DMS114 treated with DMSO at 0.1 percent for 48 hours (cell line): Measurements from ENCODE around the gene BANF2.
"Not testable (repeated sequence)": the region's sequence is repeated elsewhere in the genome, so short reads cannot be mapped to it uniquely, and the experiment has no call there.

ENCODE experiments used
- DNase-seq: peaks from one replicate; lab custom pipeline; 2025; ENCODE audit not compliant: unreplicated experiment; lab: John Stamatoyannopoulos, UW

The BANF2 gene

DNA sequence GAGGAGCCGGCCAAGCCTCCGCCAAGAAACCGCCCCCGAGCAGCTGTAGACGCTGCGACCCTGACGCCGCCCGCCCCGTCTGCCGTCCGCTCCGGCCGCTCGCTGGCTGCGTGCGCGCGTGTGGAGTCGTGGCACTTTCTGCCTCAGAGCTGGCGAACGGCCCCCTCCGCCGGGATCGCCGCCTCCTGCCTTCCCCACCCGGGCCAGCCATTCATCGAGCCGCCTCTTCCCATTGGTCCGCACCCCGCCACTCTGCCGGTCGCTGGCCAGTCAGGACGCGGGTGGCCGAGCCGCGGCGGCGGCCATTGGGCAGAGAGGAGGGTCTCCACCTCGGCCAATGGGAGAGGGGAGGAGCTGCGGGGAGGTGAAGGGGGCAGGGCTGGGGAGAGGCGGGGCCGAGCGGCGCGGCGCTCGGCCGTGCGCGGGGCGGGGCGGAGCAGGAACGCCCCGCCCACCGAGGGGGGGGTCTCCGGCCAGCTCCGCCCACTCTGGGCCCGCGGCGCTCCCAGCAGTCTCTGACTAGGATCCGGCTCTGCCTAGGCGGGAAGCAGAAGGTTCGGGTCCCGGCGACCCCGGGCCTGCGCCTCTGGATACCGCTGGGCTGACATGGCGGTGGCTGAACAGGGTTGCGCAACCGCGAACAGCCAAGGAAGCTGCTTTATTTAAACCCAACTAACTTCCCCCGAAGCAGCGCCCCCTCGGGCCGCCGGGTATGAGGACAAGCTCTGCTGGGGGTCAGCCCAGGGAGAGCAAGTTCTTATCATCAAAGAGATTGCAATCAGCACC lies 17.5 kb upstream of the BANF2 start, which contains the start of gene RRBP1:
Gene RRBP1 (minus strand): TSS at position 140 of the 786 bp plus-strand sequence. CDS start 21,735 bp downstream, outside the sequence.
- DNase-seq = peak; percentile 88

DNA sequence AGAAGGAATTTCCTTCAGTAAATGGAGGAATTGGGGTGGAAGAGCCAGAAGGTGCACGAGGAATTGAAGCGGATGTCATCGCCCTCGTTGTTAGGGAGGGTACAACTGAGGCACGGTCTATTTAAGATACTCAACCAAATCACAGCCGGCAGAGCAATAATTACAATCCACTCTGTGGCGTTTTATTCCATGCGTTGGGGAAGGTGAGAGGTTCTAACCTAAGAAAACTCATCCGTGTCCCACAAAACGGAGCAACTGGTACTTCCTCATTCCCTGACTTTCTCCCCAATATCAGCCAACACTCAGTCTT lies 16.9 kb upstream of the BANF2 start:
- no peak for DNase-seq

DNA sequence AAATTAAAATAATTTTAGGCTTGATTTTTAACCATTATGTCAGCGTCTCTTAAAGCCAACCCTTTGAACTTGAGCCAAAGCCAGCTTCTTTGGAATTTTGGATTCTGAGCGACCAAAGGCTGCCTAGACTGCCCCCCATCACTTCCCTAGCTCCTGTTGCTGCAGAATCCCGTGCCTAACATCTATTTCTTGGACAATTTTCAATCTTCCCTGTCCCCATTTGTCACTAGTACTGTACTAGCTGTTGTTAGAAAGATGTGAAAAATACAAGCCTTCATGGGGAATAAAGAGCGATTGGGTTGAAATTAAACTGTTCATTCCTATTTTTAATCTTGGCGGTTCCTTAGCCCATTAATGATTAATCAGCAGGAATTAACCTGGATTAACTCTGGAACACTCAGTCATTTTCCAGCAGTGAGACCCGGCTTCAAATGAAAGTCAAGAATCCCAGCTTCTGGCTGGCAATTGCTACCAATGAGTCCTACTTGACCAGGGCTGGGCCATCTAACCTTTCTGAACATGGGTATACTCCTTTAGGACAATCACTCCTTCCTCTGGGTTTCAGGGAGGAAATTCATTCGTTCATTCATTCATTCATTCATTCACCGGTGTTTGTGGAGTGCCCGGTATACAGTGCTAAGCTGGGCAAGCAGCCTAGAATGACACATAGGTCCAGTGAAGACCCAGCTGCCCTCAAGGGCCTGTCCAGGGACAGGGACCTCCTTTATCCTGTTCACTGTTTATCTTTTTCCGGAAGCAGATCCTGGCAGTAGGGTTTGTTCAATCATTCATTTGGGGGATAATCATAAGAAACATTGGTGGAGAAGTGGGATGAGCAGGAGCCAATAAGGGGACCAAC lies 16.3 kb upstream of the BANF2 start:
- DNase-seq = no peak

GRCh38 chr20:17684077-17684888 lies 15.5 kb upstream of the BANF2 start:
- DNase-seq = no peak

- no peak for DNase-seq
These were observed 14.6 kb upstream of the BANF2 start for GRCh38 chr20:17685168-17685567.

- DNase-seq = no peak
These were observed 12.0 kb upstream of the BANF2 start for GRCh38 chr20:17687800-17688199.

DNA sequence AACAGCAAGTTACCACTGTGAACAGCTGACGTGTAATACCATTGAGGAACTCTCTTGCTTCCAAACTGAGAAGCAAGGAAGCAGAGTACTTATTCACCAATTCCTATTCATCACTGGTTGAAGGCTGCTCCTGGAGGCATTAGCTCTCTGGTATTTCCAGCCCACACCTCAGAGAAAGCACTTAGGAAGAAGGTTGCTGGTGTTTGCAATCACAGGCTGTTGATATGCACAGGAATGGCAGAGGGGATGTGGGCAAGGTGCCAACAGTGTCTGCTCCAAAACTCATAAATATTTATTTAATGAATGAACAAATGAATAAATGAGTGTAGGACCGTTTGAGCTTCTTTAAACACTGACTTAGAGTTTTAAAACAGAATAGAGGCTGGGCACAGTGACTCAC lies 10.8 kb upstream of the BANF2 start:
- no peak for DNase-seq

DNA sequence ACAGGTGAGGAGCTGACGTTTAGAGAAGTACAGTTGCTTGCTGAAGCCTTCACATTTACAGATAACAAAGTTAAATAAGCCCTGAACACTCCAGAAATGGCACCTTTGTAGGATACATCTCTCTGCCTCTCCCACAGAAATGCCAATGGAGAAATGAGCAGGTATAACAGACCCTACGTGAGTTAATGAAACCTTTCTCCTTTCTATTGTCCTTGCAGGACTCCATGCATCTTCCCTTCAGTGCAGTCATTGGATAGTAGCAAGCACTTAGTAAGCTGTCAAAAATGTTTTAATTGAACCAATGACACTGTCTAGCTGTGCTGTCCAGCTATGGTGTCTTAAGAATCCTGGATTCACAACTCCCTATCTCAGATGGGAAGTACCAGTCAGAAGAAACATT lies 9.6 kb upstream of the BANF2 start:
- no peak for DNase-seq

GRCh38 chr20:17691758-17692157 lies 8.0 kb upstream of the BANF2 start:
- no peak for DNase-seq

DNA sequence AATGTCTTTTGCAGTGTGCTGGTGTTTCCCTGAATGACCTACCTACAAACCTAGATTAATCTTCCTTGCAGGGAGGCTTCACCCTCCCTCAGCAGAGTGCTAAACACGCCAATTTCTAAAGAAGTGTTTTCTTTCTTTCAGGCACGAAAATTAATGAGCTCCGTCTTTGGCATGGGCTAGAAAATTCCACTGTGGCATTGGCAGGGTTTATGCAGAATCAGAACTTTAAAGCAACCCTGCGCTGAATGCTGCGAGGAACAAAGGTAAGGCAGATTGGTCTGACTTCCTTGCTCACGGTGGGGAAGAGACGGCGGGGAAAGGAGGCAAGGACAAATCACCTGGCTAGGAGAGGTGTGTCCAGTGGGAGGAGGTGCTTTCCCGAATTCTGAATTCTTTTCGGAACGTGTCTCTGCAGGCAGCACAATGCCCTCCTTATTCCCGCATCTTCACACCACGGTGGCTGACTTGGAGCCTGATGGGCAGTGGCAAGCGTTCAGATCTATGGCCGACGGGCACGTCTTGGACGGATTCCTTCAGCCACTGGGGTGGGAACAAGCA lies 6.2 kb upstream of the BANF2 start:
- DNase-seq = no peak

- DNase-seq = no peak
These were observed 5.0 kb upstream of the BANF2 start for GRCh38 chr20:17694767-17695166.

GRCh38 chr20:17696287-17696686 lies 3.5 kb upstream of the BANF2 start:
- no peak for DNase-seq

- no peak for DNase-seq
These were observed 2.6 kb upstream of the BANF2 start for GRCh38 chr20:17697171-17697570.

DNA sequence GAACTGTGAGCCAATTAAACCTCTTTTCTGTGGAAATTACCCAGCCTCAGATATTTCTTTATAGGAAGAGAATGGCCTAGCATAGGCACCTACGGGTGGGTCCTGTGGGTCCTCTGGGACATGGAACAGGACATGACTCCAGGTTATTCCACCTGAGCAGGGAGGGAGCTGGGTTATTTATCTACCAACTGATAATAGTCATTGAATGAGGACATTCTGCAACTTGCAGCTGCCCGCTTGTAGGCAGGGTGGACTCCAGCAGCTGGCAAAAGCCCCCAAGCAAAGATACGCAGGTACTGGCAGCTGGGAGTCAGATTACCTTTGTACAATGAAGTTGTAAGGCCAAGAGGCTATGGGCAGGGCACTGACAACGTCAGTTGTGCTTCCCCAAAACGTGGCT lies 1.4 kb upstream of the BANF2 start:
- no peak for DNase-seq

DNA sequence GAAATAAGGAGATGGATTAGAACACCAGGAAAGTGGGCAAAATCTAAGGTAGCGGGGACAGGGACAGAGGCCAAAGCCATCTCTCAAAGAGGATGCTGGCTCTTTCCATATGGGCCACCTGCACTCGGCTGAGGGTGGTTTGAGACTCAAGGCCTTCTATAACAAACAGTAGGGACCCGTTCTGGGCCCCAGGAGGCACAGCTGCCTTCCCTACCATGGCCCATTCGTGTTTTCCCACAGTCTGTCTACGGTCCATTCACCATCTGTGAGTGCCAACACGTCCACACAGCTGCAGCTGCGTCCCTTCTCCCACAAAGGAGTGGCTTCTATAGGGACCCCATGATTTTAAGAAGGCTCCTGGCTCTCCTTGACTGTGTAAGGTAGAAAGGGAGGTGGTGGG lies 871 bp downstream of the BANF2 start:
- DNase-seq = no peak

DNA sequence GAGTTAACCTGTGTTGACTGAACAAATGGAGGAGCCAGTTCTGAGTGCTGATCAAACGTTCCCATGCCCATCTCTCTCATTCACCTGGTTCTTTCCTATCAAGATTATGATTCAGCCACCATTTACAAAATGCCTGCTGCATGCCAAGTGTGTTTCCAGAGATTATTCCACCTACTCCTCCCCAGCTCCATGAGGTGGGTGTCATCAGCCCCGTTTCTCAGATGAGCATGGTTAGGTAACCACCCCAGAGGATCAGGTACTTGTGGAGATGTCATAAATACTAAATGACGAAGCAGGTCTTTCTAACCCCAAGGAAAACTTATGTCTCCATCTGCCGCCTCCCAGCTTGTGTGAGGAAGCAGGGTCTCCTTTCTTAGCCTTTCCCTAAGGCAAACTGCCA lies 2.1 kb downstream of the BANF2 start:
- DNase-seq = no peak

DNA sequence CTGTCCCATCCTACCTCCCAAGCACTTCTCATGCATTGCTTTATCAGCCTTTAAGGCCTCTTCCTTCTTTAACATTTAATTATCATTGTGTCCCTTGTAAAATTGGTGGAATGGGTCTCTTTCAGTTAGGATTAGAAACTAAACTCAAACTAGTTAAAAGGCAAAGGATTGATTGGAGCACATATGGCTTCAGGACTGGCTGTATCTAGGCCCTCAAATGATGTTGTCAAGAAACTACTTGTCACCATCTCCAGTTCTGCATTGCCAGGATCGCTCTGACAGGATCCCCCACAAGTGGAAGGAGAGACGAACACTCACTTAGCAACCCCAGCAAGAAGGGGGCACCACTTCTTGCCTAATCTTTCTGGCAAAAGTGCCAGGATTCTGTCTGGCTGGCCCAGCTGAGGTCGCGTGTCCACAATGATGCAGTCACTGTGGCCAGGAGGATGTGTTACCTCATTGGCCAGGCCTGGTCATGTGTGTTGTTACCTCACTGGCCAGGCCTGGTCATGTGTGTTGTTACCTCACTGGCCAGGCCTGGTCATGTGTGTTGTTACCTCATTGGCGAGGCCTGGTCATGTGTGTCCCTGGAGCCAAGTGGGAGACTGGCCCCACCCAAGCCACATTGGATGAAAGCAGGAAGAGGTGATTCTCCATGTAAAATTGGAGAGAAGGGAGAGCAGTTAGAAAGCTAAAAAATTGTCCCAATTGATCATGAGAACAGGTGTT lies 5.0 kb downstream of the BANF2 start:
- no peak for DNase-seq

DNA sequence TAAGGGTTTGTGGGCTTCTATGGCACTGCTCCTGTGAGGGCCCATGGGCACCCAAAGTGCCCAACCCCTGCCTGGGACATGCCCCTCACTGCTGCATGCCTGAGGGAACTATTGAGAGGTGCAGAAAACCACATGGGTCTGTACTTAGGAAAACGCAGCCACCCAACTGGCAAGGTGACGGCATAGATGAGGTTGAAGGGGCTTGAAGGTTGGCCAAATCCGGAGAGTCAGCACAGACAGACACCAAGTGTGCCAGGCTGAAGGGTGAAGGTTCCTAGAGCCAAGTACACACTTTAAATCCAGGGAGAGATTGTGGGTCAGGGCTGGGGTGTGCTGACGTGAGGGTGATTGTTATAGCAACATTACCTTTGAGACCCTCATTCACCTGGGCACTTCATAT lies 6.2 kb downstream of the BANF2 start:
- DNase-seq = no peak

GRCh38 chr20:17706632-17707031 lies 6.9 kb downstream of the BANF2 start:
- DNase-seq = no peak

GRCh38 chr20:17707951-17708350 lies 8.2 kb downstream of the BANF2 start:
- not testable (repeated sequence) for DNase-seq
